Calu3 (cell line): ENCODE results near the gene TUBGCP6. TPM values are rescaled to one million over a fixed set of nuclear protein-coding genes. Genes with fewer than 3 reads are reported as not detected.
A peak's percentile ranks its signal among the peaks of the same experiment; 100 is the strongest.

Experiments
- BruUV-seq: library from RNA; stranded (reverse); fragments of 400-500 nt; replicated peaks from 2 replicates; lab custom pipeline; 2021; lab: Mats Ljungman, UMichigan
- CTCF ChIA-PET: fragments of 300-600 bp; sonication (Branson Sonifier 250); formaldehyde crosslinking; loops from one replicate; lab custom pipeline; 2022; ENCODE audit warnings: antibody characterized with exemption; lab: Charles Lee
- DNase-seq: peaks from one replicate; pipeline ENCODE4 v3.0.0; 2022
- H3K27ac Mint-ChIP-seq: one replicate; pipeline ENCODE4 v1.8.0; 2022; ENCODE audit warnings: mixed read lengths; ENCODE audit not compliant: unreplicated experiment
- H3K27me3 Mint-ChIP-seq: one replicate; pipeline ENCODE4 v1.8.0; 2022; ENCODE audit warnings: mixed read lengths; ENCODE audit not compliant: unreplicated experiment
- H3K36me3 Mint-ChIP-seq: one replicate; pipeline ENCODE4 v1.8.0; 2022; ENCODE audit warnings: mild to moderate bottlenecking, moderate library complexity, mixed read lengths; ENCODE audit not compliant: insufficient read depth, unreplicated experiment
- H3K4me1 Mint-ChIP-seq: one replicate; pipeline ENCODE4 v1.8.0; 2022; ENCODE audit warnings: mild to moderate bottlenecking, low read depth, mixed read lengths; ENCODE audit not compliant: unreplicated experiment
- H3K4me3 Mint-ChIP-seq: one replicate; pipeline ENCODE4 v1.8.0; 2022; ENCODE audit warnings: mild to moderate bottlenecking, low read depth, moderate library complexity, mixed read lengths; ENCODE audit not compliant: unreplicated experiment
- H3K9me3 Mint-ChIP-seq: one replicate; pipeline ENCODE4 v1.8.0; 2022; ENCODE audit warnings: low read depth, mixed read lengths; ENCODE audit not compliant: unreplicated experiment
- CTCF ChIP-seq: fragments of 200-600 bp; IDR thresholded peaks from one replicate; pipeline ENCODE4 v1.8.0; 2022; ENCODE audit warnings: antibody characterized with exemption; ENCODE audit not compliant: unreplicated experiment
- intact Hi-C: fragments of 100-400 bp; cut with micrococcal nuclease; formaldehyde crosslinking; loops from one replicate; pipeline ENCODE4 v1.10.0; 2022; ENCODE audit not compliant: unreplicated experiment
- total RNA-seq: library from RNA; stranded (reverse); gene quantifications from 2 replicates; pipeline ENCODE4 v1.2.3, GENCODE V29; 2022

The TUBGCP6 gene
- total RNA-seq, 1 experiment from 2014 or later: 49.7 TPM

- DNase-seq: no peak
- H3K4me3 Mint-ChIP-seq: no peak overlapping the region
- no peak overlapping the region for H3K27ac Mint-ChIP-seq
- BruUV-seq: no TSS peak
- intact Hi-C loops: no loop called here
- no peaks in the 10 kb centered on the region for H3K27me3 Mint-ChIP-seq
- H3K36me3 Mint-ChIP-seq: peaks cover 44% of the 10 kb centered on the region
- CTCF ChIA-PET: no interaction called here
- H3K9me3 Mint-ChIP-seq: no peaks in the 10 kb centered on the region
- H3K4me1 Mint-ChIP-seq: peaks cover 14% of the 10 kb centered on the region
- TF ChIP-seq CTCF: no peak
Observed at GRCh38 chr22:50193621-50194020, 51.2 kb downstream of the TUBGCP6 start.

- no peak overlapping the region for H3K27ac Mint-ChIP-seq
- no peak for TF ChIP-seq CTCF
- BruUV-seq: no TSS peak
- no peaks in the 10 kb centered on the region for H3K9me3 Mint-ChIP-seq
- intact Hi-C loops: no loop called here
- peaks cover 36% of the 10 kb centered on the region for H3K36me3 Mint-ChIP-seq
- no peak for DNase-seq
- CTCF ChIA-PET: no interaction called here
- H3K4me3 Mint-ChIP-seq: no peak overlapping the region
- no peaks in the 10 kb centered on the region for H3K27me3 Mint-ChIP-seq
- H3K4me1 Mint-ChIP-seq: peaks cover 14% of the 10 kb centered on the region
Observed at GRCh38 chr22:50192436-50193204, 52.2 kb downstream of the TUBGCP6 start.

- TF ChIP-seq CTCF: no peak
- no peak for DNase-seq
- BruUV-seq: TSS peak; percentile 25
- Mint-ChIP-seq H3K4me3 (peak overlapping the region; percentile 71), H3K27me3 (no peaks in the 10 kb centered on the region), H3K4me1 (peaks cover 14% of the 10 kb centered on the region), H3K36me3 (peaks cover 43% of the 10 kb centered on the region), H3K9me3 (no peaks in the 10 kb centered on the region), H3K27ac (peak overlapping the region; percentile 85)
- intact Hi-C loops: no loop called here
- CTCF ChIA-PET: interaction anchor here (1.4 kb wide), 2 partner anchors 17 to 42 kb away, joined by 4 to 9 read pairs; no protein-coding TSS in a partner anchor
Observed at GRCh38 chr22:50190941-50191741, 53.7 kb downstream of the TUBGCP6 start.

GRCh38 chr22:50190182-50190940 is 54.5 kb downstream of the TUBGCP6 start:
- Mint-ChIP-seq H3K27ac (peak overlapping the region; percentile 85), H3K4me3 (peak overlapping the region; percentile 71), H3K9me3 (no peaks in the 10 kb centered on the region), H3K27me3 (no peaks in the 10 kb centered on the region), H3K4me1 (peaks cover 14% of the 10 kb centered on the region), H3K36me3 (peaks cover 49% of the 10 kb centered on the region)
- no TSS peak for BruUV-seq
- DNase-seq: peak; percentile 80
- TF ChIP-seq CTCF: peak; percentile 57
- intact Hi-C loops: no loop called here
- CTCF ChIA-PET: interaction anchor here (0.7 to 1.4 kb wide), 3 partner anchors 18 to 41 kb away, joined by 4 to 9 read pairs (median 4); no protein-coding TSS in a partner anchor
